ENCODE measurements around the gene MRFAP1.
A peak's percentile ranks its signal among the peaks of the same experiment; 100 is the strongest.

The MRFAP1 gene

DNA sequence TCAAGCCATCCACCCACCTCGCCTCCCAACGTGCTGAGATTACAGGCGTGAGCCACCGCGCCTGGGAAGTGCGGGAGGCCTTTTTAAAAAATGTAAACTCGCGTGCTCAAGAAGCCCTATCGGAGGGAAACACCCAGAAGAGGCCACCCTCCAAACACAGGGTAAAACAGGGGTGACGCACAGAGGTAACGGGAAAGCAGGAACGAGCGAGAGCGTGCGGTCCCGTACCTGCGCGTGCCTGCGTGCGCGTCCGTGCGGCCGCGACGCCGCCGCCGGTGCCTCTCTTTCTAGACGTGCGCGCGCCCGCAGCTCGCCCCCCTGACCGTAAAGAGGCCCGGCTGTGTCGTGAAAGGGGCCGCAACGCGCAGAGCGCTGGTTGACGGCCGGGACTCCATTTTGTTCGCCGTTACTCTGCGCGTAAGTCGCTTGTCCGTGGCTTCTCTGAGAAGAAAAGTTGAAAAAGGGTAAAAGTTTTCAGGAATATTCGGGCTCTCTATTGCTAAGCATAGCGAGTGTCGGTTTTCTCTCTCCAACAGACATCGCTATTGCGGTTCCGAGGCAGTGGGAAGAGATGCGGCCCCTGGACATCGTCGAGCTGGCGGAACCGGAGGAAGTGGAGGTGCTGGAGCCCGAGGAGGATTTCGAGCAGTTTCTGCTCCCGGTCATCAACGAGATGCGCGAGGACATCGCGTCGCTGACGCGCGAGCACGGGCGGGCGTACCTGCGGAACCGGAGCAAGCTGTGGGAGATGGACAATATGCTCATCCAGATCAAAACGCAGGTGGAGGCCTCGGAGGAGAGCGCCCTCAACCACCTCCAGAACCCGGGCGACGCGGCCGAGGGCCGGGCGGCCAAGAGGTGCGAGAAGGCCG is at the start of gene MRFAP1:
TSS of gene MRFAP1 (plus strand) at position 394 of the 872 bp plus-strand sequence. CDS start at position 572, 178 bp downstream.
- peak within 1 kb of the TSS; percentile 89 for H3K4me3 ChIP-seq (ENCODE audit: low read depth, low read length)
- TF ChIP-seq, protein P1, sequence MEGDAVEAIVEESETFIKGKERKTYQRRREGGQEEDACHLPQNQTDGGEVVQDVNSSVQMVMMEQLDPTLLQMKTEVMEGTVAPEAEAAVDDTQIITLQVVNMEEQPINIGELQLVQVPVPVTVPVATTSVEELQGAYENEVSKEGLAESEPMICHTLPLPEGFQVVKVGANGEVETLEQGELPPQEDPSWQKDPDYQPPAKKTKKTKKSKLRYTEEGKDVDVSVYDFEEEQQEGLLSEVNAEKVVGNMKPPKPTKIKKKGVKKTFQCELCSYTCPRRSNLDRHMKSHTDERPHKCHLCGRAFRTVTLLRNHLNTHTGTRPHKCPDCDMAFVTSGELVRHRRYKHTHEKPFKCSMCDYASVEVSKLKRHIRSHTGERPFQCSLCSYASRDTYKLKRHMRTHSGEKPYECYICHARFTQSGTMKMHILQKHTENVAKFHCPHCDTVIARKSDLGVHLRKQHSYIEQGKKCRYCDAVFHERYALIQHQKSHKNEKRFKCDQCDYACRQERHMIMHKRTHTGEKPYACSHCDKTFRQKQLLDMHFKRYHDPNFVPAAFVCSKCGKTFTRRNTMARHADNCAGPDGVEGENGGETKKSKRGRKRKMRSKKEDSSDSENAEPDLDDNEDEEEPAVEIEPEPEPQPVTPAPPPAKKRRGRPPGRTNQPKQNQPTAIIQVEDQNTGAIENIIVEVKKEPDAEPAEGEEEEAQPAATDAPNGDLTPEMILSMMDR (IDR thresholded peaks at IDR 0.05; ENCODE audit: low read depth, low read length), result no peak

DNA sequence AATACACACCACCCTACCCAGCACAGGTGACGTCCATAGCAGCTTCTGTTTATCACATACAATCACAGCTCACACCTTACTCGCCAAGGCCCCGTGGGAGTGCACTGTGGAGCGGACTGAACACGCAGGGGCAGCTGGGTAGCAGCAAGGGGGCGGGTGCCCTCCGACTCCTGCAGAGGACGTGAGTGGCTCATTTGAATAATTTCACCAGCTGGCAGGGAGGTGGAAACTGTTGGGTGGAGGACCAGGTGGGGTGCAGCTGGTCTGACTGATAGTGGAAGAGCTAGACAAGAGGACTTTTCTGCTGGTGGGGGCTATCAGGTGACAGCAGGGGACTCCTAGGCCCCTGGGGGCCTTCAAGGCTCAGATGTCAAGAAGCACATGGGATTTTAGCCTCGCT is 49.2 kb upstream of the MRFAP1 start:
- H3K4me3 ChIP-seq (ENCODE audit: low read depth, low read length), result no peak overlapping the region
- TF ChIP-seq, protein P1 (IDR thresholded peaks at IDR 0.05; ENCODE audit: low read depth, low read length), result no peak

DNA sequence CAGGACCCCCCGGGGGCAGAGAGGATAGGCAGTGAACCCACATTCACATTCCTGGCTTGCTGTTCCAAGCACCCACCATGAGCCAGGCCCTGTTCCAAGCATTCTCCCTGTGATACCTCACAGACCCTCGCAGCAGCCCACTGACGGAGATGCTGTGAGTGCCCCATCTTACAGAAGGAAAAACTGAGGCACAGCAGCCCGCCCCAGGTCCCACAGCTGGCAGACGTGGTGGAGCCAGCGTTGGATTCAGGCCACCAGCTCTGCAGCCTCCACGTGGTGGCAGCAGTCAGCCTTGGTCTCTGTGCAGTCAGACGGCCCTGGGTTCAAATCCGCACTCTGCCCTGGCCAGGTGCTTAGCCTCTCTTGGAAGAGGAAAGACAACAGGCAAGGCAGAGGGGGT is 48.7 kb upstream of the MRFAP1 start:
- TF ChIP-seq, protein P1 (IDR thresholded peaks at IDR 0.05; ENCODE audit: low read depth, low read length), result no peak
- no peak overlapping the region for H3K4me3 ChIP-seq (ENCODE audit: low read depth, low read length)

DNA sequence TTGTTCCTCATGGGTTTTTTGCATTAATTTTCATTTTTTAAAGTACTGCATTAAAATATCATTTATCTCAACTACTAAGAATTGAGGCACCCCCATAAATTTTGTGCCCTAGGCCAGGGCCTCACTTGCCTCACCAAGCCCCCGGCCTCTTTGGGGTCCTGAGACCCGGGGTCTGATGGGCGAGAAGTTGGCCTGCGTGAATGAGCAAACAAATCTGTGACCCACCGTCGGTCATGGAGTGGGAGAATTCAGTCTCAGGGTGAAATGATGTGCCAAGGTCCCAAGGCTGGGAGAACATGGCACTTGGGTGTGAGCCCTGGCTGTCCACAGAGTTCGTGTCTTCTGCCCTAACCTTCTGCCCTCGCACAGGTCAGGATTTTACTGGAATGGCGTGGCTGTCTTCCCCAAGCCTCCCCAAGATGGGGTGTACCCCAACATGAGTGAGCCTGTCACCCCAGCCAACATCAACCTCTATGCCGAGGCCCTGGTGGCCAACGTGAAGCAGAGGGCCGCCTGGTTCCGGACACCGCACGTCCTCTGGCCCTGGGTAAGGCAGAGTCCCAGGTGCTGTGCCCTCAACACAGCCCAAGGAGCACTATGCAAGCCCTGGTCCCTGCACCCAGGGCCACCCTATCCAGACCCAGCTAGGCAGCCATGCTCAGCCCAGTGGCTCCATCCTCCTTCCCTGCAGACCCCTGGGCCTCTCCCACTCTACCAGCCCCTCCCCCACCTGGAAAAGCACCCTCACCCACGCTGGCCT is 47.5 kb upstream of the MRFAP1 start:
- TF ChIP-seq, protein P1 (IDR thresholded peaks at IDR 0.05; ENCODE audit: low read depth, low read length), result no peak
- H3K4me3 ChIP-seq (ENCODE audit: low read depth, low read length), result no peak overlapping the region

DNA sequence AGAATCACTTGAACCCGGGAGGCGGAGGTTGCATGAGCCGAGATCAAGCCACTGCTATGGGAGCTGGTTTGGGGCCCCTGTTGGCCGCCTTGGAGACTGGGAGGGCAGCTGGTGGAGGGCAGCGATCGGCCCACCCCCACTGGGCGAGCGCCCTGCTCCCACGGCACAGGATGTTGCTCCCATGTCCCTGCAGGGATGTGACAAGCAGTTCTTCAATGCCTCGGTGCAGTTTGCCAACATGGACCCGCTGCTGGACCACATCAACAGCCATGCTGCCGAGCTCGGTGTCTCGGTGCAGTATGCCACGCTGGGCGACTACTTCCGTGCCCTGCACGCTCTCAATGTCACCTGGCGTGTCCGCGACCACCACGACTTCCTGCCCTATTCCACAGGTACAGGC is 46.1 kb upstream of the MRFAP1 start:
- TF ChIP-seq, protein P1 (IDR thresholded peaks at IDR 0.05; ENCODE audit: low read depth, low read length), result no peak
- no peak overlapping the region for H3K4me3 ChIP-seq (ENCODE audit: low read depth, low read length)

DNA sequence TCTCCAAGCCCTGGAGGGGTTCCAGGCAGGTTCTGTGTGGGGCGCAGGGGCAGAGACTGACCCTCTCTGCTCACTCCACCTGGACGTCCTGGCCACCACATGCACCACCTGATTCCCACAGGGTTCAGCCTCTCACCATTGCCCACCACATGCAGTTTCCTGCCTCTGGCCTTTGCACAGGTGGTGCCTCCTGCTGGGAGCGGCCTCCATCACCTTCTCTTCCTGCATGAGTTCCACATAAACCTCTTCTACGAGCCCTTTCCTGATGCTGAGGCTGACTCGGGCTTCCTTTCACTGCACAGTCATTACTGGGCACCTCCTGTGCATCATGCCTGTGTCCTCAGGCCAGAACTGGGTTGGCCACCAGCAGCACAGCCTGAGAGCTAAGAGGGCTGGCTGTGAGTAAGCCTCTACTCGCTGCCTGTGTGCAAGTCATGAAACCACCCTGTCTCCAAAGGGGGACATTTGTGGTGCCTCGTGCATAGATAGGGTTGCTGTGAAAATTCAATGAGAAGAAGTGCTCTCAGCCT is 45.6 kb upstream of the MRFAP1 start:
- H3K4me3 ChIP-seq (ENCODE audit: low read depth, low read length), result no peak overlapping the region
- TF ChIP-seq, protein P1 (IDR thresholded peaks at IDR 0.05; ENCODE audit: low read depth, low read length), result no peak
